Thymus (tissue), 11 donors: ENCODE measurements around the gene GET3. TPM values are rescaled to one million over a fixed set of nuclear protein-coding genes. Genes with fewer than 3 reads are reported as not detected.
A peak's percentile ranks its signal among the peaks of the same experiment; 100 is the strongest.

Experiments
- DNase-seq, 9 donors: peaks; one replicate each; pipeline ENCODE4 v3.0.0-alpha.2; 2013; ENCODE audit warnings: low spot score in 9 of 9, low read depth in 6 of 9, missing footprints in 1 of 9
- H3K27ac ChIP-seq, 2 donors: one replicate each; pipeline ENCODE4 v1.5.1; 2013; ENCODE audit warnings: control low read depth in 1 of 2, low read depth in 1 of 2, low read length in 1 of 2, mild to moderate bottlenecking in 1 of 2, moderate library complexity in 1 of 2
- H3K27me3 ChIP-seq, 2 donors: one replicate each; pipeline ENCODE4 v1.5.1; 2013; ENCODE audit warnings: low read length in 1 of 2; ENCODE audit not compliant: control insufficient read depth in 2 of 2, insufficient read depth in 1 of 2
- H3K36me3 ChIP-seq, 2 donors: one replicate each; pipeline ENCODE4 v1.5.1; 2013; ENCODE audit warnings: low read length in 1 of 2, mild to moderate bottlenecking in 1 of 2, moderate library complexity in 1 of 2; ENCODE audit not compliant: control insufficient read depth in 2 of 2, insufficient read depth in 2 of 2
- H3K4me1 ChIP-seq, 2 donors: one replicate each; pipeline ENCODE4 v1.5.1; 2013; ENCODE audit warnings: low read length in 2 of 2; ENCODE audit not compliant: control insufficient read depth in 2 of 2, insufficient read depth in 2 of 2
- H3K4me3 ChIP-seq, 2 donors: one replicate each; pipeline ENCODE4 v1.5.1; 2013; ENCODE audit warnings: low read length in 2 of 2, control low read depth in 1 of 2, mild to moderate bottlenecking in 1 of 2
- H3K9me3 ChIP-seq, 2 donors: one replicate each; pipeline ENCODE4 v1.5.1; 2013; ENCODE audit warnings: low read length in 1 of 2, mild to moderate bottlenecking in 1 of 2; ENCODE audit not compliant: control insufficient read depth in 2 of 2, insufficient read depth in 1 of 2
- WGBS: extraction: QIAGEN DNeasy Blood & Tissue Kit; methylation state at CpG from one replicate; pipeline ENCODE4 v1.1.7; 2013; 5-methylcytosine and 5-hydroxymethylcytosine counted together
- polyA plus RNA-seq: library from polyadenylated mRNA; stranded (reverse); fragments of 200-250 nt; gene quantifications from one replicate; pipeline ENCODE4 v1.2.3, GENCODE V29; 2013
- total RNA-seq: library from RNA; stranded (reverse); fragments of 120-200 nt; gene quantifications from one replicate; pipeline ENCODE4 v1.2.4, GENCODE V29; 2013
- donor health status: healthy.

GET3 gene
- total and polyA plus RNA-seq, 2 donors = 50.0 to 67.2 TPM

GRCh38 chr19:12778905-12779161 lies 41.5 kb downstream of the GET3 start:
- no peak for DNase-seq
- WGBS = 74% methylated on average over 6 of the region's 6 CpGs
- Histone ChIP-seq H3K4me1 (peaks cover 19 to 66% of the 10 kb centered on the region in 2 donors), H3K4me3 (peak overlapping the region in 1 of 2 donors; percentile 73), H3K36me3 (no peaks in the 10 kb centered on the region), H3K27ac (peak overlapping the region; percentile 90 to 92), H3K9me3 (no peaks in the 10 kb centered on the region), H3K27me3 (no peaks in the 10 kb centered on the region)

GRCh38 chr19:12779162-12779993 lies 42.1 kb downstream of the GET3 start:
- no peak overlapping the region for H3K4me3 ChIP-seq
- peaks cover 22 to 72% of the 10 kb centered on the region in 2 donors for H3K4me1 ChIP-seq
- H3K9me3 ChIP-seq = no peaks in the 10 kb centered on the region
- WGBS = 90% methylated on average over 15 of the region's 15 CpGs
- DNase-seq = no peak
- H3K27ac ChIP-seq = peak overlapping the region; percentile 90 to 92
- H3K27me3 ChIP-seq = no peaks in the 10 kb centered on the region
- H3K36me3 ChIP-seq = no peaks in the 10 kb centered on the region

GRCh38 chr19:12782174-12782423 lies 44.8 kb downstream of the GET3 start:
- 1% methylated on average over 12 of the region's 12 CpGs for WGBS
- H3K36me3 ChIP-seq = no peaks in the 10 kb centered on the region
- DNase-seq = no peak

GRCh38 chr19:12782424-12783290 lies 45.4 kb downstream of the GET3 start:
- under 1% methylated on average over 88 of the region's 88 CpGs for WGBS
- no peaks in the 10 kb centered on the region for H3K27me3 ChIP-seq
- DNase-seq = peak in 4 of 9 donors; percentile 66 to 86 (median 80)
- H3K27ac ChIP-seq = peak overlapping the region; percentile 92 to 96
- H3K36me3 ChIP-seq = no peaks in the 10 kb centered on the region
- peaks cover 29 to 77% of the 10 kb centered on the region in 2 donors for H3K4me1 ChIP-seq
- peak overlapping the region; percentile 57 for H3K4me3 ChIP-seq
- H3K9me3 ChIP-seq = no peaks in the 10 kb centered on the region

More at GRCh38 chr19:12782174-12782423, 44.8 kb downstream of the GET3 start:
- Histone ChIP-seq H3K27ac (peak overlapping the region; percentile 92 to 96), H3K27me3 (no peaks in the 10 kb centered on the region), H3K9me3 (no peaks in the 10 kb centered on the region), H3K4me1 (peaks cover 29 to 83% of the 10 kb centered on the region in 2 donors), H3K4me3 (peak overlapping the region; percentile 26 to 57)

- Histone ChIP-seq H3K9me3 (no peaks in the 10 kb centered on the region), H3K4me1 (peaks cover 28 to 75% of the 10 kb centered on the region in 2 donors), H3K36me3 (no peaks in the 10 kb centered on the region), H3K4me3 (peak overlapping the region; percentile 57), H3K27me3 (no peaks in the 10 kb centered on the region), H3K27ac (peak overlapping the region; percentile 87 to 96)
- WGBS = 21% methylated on average over 16 of the region's 16 CpGs
- peak in 1 of 9 donors; percentile 66 for DNase-seq
Measured at GRCh38 chr19:12783291-12783848, 46.1 kb downstream of the GET3 start.

GRCh38 chr19:12783849-12784393 lies 46.6 kb downstream of the GET3 start:
- no peak for DNase-seq
- no peaks in the 10 kb centered on the region for H3K9me3 ChIP-seq
- H3K27me3 ChIP-seq = peaks cover 3 to 4% of the 10 kb centered on the region in 2 donors
- 74% methylated on average over 19 of the region's 19 CpGs for WGBS
- H3K4me1 ChIP-seq = peaks cover 24 to 75% of the 10 kb centered on the region in 2 donors
- no peaks in the 10 kb centered on the region for H3K36me3 ChIP-seq
- H3K4me3 ChIP-seq = no peak overlapping the region
- peak overlapping the region; percentile 64 to 96 for H3K27ac ChIP-seq

GRCh38 chr19:12784394-12784870 lies 47.1 kb downstream of the GET3 start:
- no peaks in the 10 kb centered on the region for H3K9me3 ChIP-seq
- peaks cover 6 to 9% of the 10 kb centered on the region in 2 donors for H3K27me3 ChIP-seq
- H3K4me1 ChIP-seq = peaks cover 24 to 75% of the 10 kb centered on the region in 2 donors
- WGBS = 84% methylated on average over 10 of the region's 10 CpGs
- H3K4me3 ChIP-seq = no peak overlapping the region
- H3K27ac ChIP-seq = peak overlapping the region; percentile 64 to 96
- no peaks in the 10 kb centered on the region for H3K36me3 ChIP-seq
- DNase-seq = peak in 1 of 9 donors; percentile 53

- H3K4me3 ChIP-seq = no peak overlapping the region
- peaks cover 9 to 13% of the 10 kb centered on the region in 2 donors for H3K27me3 ChIP-seq
- peak in 2 of 9 donors; percentile 34 to 59 for DNase-seq
- 46% methylated on average over 5 of the region's 5 CpGs for WGBS
- no peaks in the 10 kb centered on the region for H3K9me3 ChIP-seq
- peak overlapping the region; percentile 64 to 96 for H3K27ac ChIP-seq
- H3K36me3 ChIP-seq = no peaks in the 10 kb centered on the region
- peaks cover 24 to 73% of the 10 kb centered on the region in 2 donors for H3K4me1 ChIP-seq
Measured at GRCh38 chr19:12784871-12785430, 47.7 kb downstream of the GET3 start.
